A673 (cell line): ENCODE data around the gene FSTL4.

Experiments
- EZH2 ChIP-seq: fragments of 200-600 bp; sonication (generic); IDR thresholded peaks from 2 replicates; pipeline ENCODE4 v1.6.1; 2017; ENCODE audit warnings: borderline replicate concordance, low read depth, mild to moderate bottlenecking, mixed read lengths, antibody characterized with exemption, low read length; ENCODE audit not compliant: poor library complexity, severe bottlenecking
- TF ChIP-seq, protein P1 (sequence below): fragments of 300-800, 200-600 bp; sonication (generic); conservative IDR thresholded peaks from 2 replicates; pipeline ENCODE4 v1.5.1; 2017; ENCODE audit warnings: low read depth, mild to moderate bottlenecking, antibody characterized with exemption, low read length, moderate library complexity, mixed read lengths

DNA sequence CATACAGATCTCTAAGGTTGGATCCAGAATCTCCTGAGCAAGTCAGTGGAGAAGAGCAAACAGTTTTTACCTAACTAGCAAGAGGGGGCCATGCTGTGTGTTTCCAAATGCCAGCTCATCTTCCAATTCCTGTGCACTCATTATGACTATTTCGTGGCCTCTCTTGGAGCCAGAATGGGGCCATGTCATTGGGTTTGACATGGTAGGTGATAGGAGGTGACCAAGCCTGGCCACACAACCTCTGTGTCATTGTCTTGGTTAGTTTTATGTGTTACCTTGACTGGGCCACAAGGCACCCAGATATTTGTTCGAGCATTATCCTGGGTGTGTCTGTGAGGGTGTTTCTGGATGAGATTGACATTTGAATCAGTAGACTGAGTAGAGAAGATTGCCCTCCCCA is 354.4 kb downstream of the FSTL4 start:
- TF ChIP-seq, protein P1, sequence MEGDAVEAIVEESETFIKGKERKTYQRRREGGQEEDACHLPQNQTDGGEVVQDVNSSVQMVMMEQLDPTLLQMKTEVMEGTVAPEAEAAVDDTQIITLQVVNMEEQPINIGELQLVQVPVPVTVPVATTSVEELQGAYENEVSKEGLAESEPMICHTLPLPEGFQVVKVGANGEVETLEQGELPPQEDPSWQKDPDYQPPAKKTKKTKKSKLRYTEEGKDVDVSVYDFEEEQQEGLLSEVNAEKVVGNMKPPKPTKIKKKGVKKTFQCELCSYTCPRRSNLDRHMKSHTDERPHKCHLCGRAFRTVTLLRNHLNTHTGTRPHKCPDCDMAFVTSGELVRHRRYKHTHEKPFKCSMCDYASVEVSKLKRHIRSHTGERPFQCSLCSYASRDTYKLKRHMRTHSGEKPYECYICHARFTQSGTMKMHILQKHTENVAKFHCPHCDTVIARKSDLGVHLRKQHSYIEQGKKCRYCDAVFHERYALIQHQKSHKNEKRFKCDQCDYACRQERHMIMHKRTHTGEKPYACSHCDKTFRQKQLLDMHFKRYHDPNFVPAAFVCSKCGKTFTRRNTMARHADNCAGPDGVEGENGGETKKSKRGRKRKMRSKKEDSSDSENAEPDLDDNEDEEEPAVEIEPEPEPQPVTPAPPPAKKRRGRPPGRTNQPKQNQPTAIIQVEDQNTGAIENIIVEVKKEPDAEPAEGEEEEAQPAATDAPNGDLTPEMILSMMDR: no peak
- no peak for TF ChIP-seq EZH2
